ENCODE results near the gene GALNT2. TPM values are rescaled to one million over a fixed set of nuclear protein-coding genes. Genes with fewer than 3 reads are reported as not detected.

Gene GALNT2
- total RNA-seq, 1 experiment from 2014 or later: 62.2 TPM

DNA sequence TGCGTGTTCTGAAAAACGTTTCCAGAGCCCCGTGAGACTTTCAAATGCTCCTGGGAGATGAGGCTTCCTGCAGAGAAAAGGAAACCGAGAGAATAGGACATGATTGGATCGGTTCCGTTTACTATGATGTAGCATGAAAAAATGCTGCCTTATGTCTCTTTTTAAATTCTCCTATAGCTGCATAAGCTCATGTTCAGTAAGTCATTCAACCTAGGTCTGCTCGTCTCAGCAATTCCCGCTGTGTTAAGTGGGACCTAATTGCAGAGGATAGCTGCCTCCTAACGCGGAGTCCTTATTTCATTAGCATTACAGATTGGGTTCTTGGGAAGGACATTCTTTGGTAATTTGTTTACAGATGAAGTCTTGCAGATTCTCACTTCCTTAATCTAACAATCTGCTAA, 165.3 kb downstream of the GALNT2 start:
- no peak overlapping the region for H3K4me3 Mint-ChIP-seq (ENCODE audit: unreplicated experiment)
- H3K36me3 Mint-ChIP-seq (ENCODE audit: insufficient read depth, unreplicated experiment): peaks cover 7% of the 10 kb centered on the region
- DNase-seq: no peak
- H3K4me3 ChIP-seq (ENCODE audit: low read depth, low read length): no peak overlapping the region
- no peaks in the 10 kb centered on the region for H3K27me3 ChIP-seq (replicated peaks; ENCODE audit: control insufficient read depth, insufficient read depth, low read length)
- H3K27me3 Mint-ChIP-seq (ENCODE audit: insufficient read depth, unreplicated experiment): no peaks in the 10 kb centered on the region
- H3K4me1 Mint-ChIP-seq (ENCODE audit: low read depth, unreplicated experiment): no peaks in the 10 kb centered on the region
- TF ChIP-seq, protein P1, sequence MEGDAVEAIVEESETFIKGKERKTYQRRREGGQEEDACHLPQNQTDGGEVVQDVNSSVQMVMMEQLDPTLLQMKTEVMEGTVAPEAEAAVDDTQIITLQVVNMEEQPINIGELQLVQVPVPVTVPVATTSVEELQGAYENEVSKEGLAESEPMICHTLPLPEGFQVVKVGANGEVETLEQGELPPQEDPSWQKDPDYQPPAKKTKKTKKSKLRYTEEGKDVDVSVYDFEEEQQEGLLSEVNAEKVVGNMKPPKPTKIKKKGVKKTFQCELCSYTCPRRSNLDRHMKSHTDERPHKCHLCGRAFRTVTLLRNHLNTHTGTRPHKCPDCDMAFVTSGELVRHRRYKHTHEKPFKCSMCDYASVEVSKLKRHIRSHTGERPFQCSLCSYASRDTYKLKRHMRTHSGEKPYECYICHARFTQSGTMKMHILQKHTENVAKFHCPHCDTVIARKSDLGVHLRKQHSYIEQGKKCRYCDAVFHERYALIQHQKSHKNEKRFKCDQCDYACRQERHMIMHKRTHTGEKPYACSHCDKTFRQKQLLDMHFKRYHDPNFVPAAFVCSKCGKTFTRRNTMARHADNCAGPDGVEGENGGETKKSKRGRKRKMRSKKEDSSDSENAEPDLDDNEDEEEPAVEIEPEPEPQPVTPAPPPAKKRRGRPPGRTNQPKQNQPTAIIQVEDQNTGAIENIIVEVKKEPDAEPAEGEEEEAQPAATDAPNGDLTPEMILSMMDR (IDR thresholded peaks at IDR 0.05; ENCODE audit: insufficient read depth in 1 of 2, low read depth in 1 of 2, low read length in 1 of 2, severe bottlenecking in 1 of 2, unreplicated experiment in 1 of 2): no peak
- no peaks in the 10 kb centered on the region for H3K9me3 ChIP-seq
- intact Hi-C loops (cut with micrococcal nuclease; ENCODE audit: unreplicated experiment): no loop called here
- CTCF ChIA-PET: no interaction called here
- POLR2A ChIA-PET: no interaction called here
- BruUV-seq (replicated peaks): no TSS peak
- no peak overlapping the region for H3K27ac Mint-ChIP-seq (ENCODE audit: unreplicated experiment)
- no peaks in the 10 kb centered on the region for H3K36me3 ChIP-seq (ENCODE audit: control insufficient read depth, insufficient read depth, low read length)
- H3K4me1 ChIP-seq: no peaks in the 10 kb centered on the region
- no peaks in the 10 kb centered on the region for H3K9me3 Mint-ChIP-seq (ENCODE audit: unreplicated experiment)

DNA sequence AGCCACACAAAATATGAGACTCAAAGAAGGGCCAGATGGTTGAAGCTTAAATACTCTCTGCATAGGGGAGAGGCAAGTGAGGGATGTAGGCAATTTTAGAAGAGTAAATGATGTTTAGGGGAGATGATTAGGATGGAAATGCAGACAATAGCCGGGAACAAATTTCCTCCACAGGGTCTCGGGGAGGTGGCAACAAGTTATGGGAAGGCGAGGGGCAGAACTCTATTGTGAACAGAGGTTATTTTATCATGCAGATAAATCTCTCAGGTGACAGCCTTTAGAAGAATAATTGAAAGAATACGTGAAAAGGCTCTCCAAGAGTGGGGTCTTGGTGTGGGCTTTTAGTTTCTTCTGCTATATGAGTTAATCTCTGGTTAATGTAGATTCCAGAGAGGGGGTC, 166.7 kb downstream of the GALNT2 start:
- no TSS peak for BruUV-seq (replicated peaks)
- intact Hi-C loops (cut with micrococcal nuclease; ENCODE audit: unreplicated experiment): no loop called here
- no peak for DNase-seq
- Histone ChIP-seq H3K9me3 (no peaks in the 10 kb centered on the region), H3K27me3 (replicated peaks; ENCODE audit: control insufficient read depth, insufficient read depth, low read length) (no peaks in the 10 kb centered on the region), H3K36me3 (ENCODE audit: control insufficient read depth, insufficient read depth, low read length) (no peaks in the 10 kb centered on the region), H3K4me3 (ENCODE audit: low read depth, low read length) (no peak overlapping the region), H3K4me1 (no peaks in the 10 kb centered on the region)
- no peaks in the 10 kb centered on the region for H3K27me3 Mint-ChIP-seq (ENCODE audit: insufficient read depth, unreplicated experiment)
- TF ChIP-seq, protein P1 (IDR thresholded peaks at IDR 0.05; ENCODE audit: insufficient read depth in 1 of 2, low read depth in 1 of 2, low read length in 1 of 2, severe bottlenecking in 1 of 2, unreplicated experiment in 1 of 2): no peak
- H3K9me3 Mint-ChIP-seq (ENCODE audit: unreplicated experiment): no peaks in the 10 kb centered on the region
- H3K27ac Mint-ChIP-seq (ENCODE audit: unreplicated experiment): no peak overlapping the region
- no peaks in the 10 kb centered on the region for H3K4me1 Mint-ChIP-seq (ENCODE audit: low read depth, unreplicated experiment)
- CTCF ChIA-PET: no interaction called here
- peaks cover 7% of the 10 kb centered on the region for H3K36me3 Mint-ChIP-seq (ENCODE audit: insufficient read depth, unreplicated experiment)
- POLR2A ChIA-PET: no interaction called here
- H3K4me3 Mint-ChIP-seq (ENCODE audit: unreplicated experiment): no peak overlapping the region

DNA sequence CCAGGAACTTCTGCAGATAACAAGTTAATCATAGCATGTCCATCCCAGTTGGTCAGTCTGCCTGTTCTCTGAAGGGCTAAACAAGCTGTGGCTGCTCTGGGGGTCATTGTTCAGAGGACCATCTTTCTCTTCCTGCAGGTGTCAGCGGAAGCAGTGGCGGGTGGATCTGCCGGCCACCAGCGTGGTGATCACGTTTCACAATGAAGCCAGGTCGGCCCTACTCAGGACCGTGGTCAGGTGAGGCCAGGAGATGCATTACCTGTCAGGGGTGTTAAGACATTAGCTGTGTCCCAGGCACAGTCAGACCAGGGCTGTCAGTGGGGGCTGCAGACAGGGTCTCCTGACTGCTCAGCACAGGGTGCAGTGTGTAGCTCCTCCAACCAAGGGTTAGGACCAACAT, 168.8 kb downstream of the GALNT2 start:
- CTCF ChIA-PET: no interaction called here
- no peaks in the 10 kb centered on the region for H3K36me3 ChIP-seq (ENCODE audit: control insufficient read depth, insufficient read depth, low read length)

More for the DNA sequence above, 168.8 kb downstream of the GALNT2 start:
- DNase-seq: no peak
- no peaks in the 10 kb centered on the region for H3K27me3 ChIP-seq (replicated peaks; ENCODE audit: control insufficient read depth, insufficient read depth, low read length)
- POLR2A ChIA-PET: no interaction called here
- no peaks in the 10 kb centered on the region for H3K27me3 Mint-ChIP-seq (ENCODE audit: insufficient read depth, unreplicated experiment)
- intact Hi-C loops (cut with micrococcal nuclease; ENCODE audit: unreplicated experiment): no loop called here
- no peaks in the 10 kb centered on the region for H3K4me1 Mint-ChIP-seq (ENCODE audit: low read depth, unreplicated experiment)
- H3K4me3 ChIP-seq (ENCODE audit: low read depth, low read length): no peak overlapping the region
- H3K9me3 Mint-ChIP-seq (ENCODE audit: unreplicated experiment): peaks cover 5% of the 10 kb centered on the region
- TF ChIP-seq, protein P1 (IDR thresholded peaks at IDR 0.05; ENCODE audit: insufficient read depth in 1 of 2, low read depth in 1 of 2, low read length in 1 of 2, severe bottlenecking in 1 of 2, unreplicated experiment in 1 of 2): no peak
- no peak overlapping the region for H3K4me3 Mint-ChIP-seq (ENCODE audit: unreplicated experiment)
- no TSS peak for BruUV-seq (replicated peaks)
- no peaks in the 10 kb centered on the region for H3K4me1 ChIP-seq
- H3K36me3 Mint-ChIP-seq (ENCODE audit: insufficient read depth, unreplicated experiment): peaks cover 7% of the 10 kb centered on the region
- H3K27ac Mint-ChIP-seq (ENCODE audit: unreplicated experiment): no peak overlapping the region
- H3K9me3 ChIP-seq: no peaks in the 10 kb centered on the region
